Activated CD8-positive, alpha-beta T cell treated with anti-CD3 and anti-CD28 coated beads, Interleukin-2, amount 10 ng/mL, durations not matched to agents 7 days and 5 days (primary cell): Measurements from ENCODE around the gene SSUH2. TPM values are rescaled to one million over a fixed set of nuclear protein-coding genes. Genes with fewer than 3 reads are reported as not detected.

Experiments
- ATAC-seq: fragments of 150-1000 bp; cut with Tn5 transposase; one replicate; pipeline ENCODE4 v1.10.0; 2021; ENCODE audit warnings: moderate library complexity
- CTCF ChIA-PET: fragments of 350-600 bp; sonication (Branson Sonifier 250); formaldehyde crosslinking; loops from one replicate; lab custom pipeline; 2021; ENCODE audit warnings: antibody characterized with exemption; lab: Charles Lee
- POLR2A ChIA-PET: fragments of 350-600 bp; sonication (Branson Sonifier 250); formaldehyde crosslinking; loops from one replicate; lab custom pipeline; 2021; ENCODE audit warnings: antibody characterized with exemption; lab: Charles Lee
- DNase-seq: peaks from one replicate; pipeline ENCODE4 v3.0.0-alpha.2; 2020
- H3K27ac Mint-ChIP-seq: one replicate; pipeline ENCODE4 v1.8.0; 2021; ENCODE audit warnings: mild to moderate bottlenecking, mixed read lengths
- H3K27me3 Mint-ChIP-seq: one replicate; pipeline ENCODE4 v1.8.0; 2021; ENCODE audit warnings: low read depth, mixed read lengths
- H3K36me3 Mint-ChIP-seq: one replicate; pipeline ENCODE4 v1.8.0; 2021; ENCODE audit warnings: low read depth, mixed read lengths
- H3K4me1 Mint-ChIP-seq: one replicate; pipeline ENCODE4 v1.8.0; 2021; ENCODE audit warnings: low read depth, mixed read lengths
- H3K4me3 Mint-ChIP-seq: one replicate; pipeline ENCODE4 v1.8.0; 2021; ENCODE audit warnings: mild to moderate bottlenecking, mixed read lengths
- H3K9me3 Mint-ChIP-seq: one replicate; pipeline ENCODE4 v1.8.0; 2022; ENCODE audit warnings: mixed read lengths; ENCODE audit not compliant: insufficient read depth
- total RNA-seq, 2 experiments: library from RNA; stranded (reverse); gene quantifications; one replicate each; pipeline ENCODE4 v1.2.3, GENCODE V29; 2021

Gene SSUH2
- total RNA-seq, 2 experiments from 2014 or later = 0.26 TPM; not detected in 1

- H3K4me1 Mint-ChIP-seq = no peaks in the 10 kb centered on the region
- no peak overlapping the region for H3K4me3 Mint-ChIP-seq
- ATAC-seq (no peak), DNase-seq (no peak)
- H3K27me3 Mint-ChIP-seq = peaks cover 7% of the 10 kb centered on the region
- ChIA-PET CTCF (no interaction called here), POLR2A (no interaction called here)
- H3K36me3 Mint-ChIP-seq = no peaks in the 10 kb centered on the region
- H3K9me3 Mint-ChIP-seq = no peaks in the 10 kb centered on the region
- H3K27ac Mint-ChIP-seq = no peak overlapping the region
These were observed 1.8 kb upstream of the SSUH2 start for GRCh38 chr3:8646313-8646938.

- DNase-seq (no peak), ATAC-seq (no peak)
- POLR2A ChIA-PET = no interaction called here
- Mint-ChIP-seq H3K27me3 (peaks cover 7% of the 10 kb centered on the region), H3K9me3 (no peaks in the 10 kb centered on the region), H3K27ac (no peak overlapping the region), H3K4me1 (no peaks in the 10 kb centered on the region), H3K36me3 (no peaks in the 10 kb centered on the region), H3K4me3 (no peak overlapping the region)
- CTCF ChIA-PET = no interaction called here
These were observed 1.1 kb upstream of the SSUH2 start for GRCh38 chr3:8645712-8646111.

GRCh38 chr3:8643693-8644365 is 769 bp downstream of the SSUH2 start:
- Mint-ChIP-seq H3K27me3 (peaks cover 7% of the 10 kb centered on the region), H3K9me3 (no peaks in the 10 kb centered on the region), H3K4me3 (no peak overlapping the region), H3K36me3 (no peaks in the 10 kb centered on the region), H3K4me1 (no peaks in the 10 kb centered on the region), H3K27ac (no peak overlapping the region)
- ChIA-PET CTCF (no interaction called here), POLR2A (no interaction called here)
- ATAC-seq = no peak
- DNase-seq = no peak

GRCh38 chr3:8642001-8642400 is 2.6 kb downstream of the SSUH2 start:
- Mint-ChIP-seq H3K27ac (no peak overlapping the region), H3K27me3 (peaks cover 7% of the 10 kb centered on the region), H3K4me3 (no peak overlapping the region), H3K4me1 (no peaks in the 10 kb centered on the region), H3K9me3 (no peaks in the 10 kb centered on the region), H3K36me3 (no peaks in the 10 kb centered on the region)
- DNase-seq (no peak), ATAC-seq (no peak)
- ChIA-PET POLR2A (no interaction called here), CTCF (no interaction called here)

GRCh38 chr3:8641472-8641871 is 3.1 kb downstream of the SSUH2 start:
- Mint-ChIP-seq H3K4me3 (no peak overlapping the region), H3K4me1 (no peaks in the 10 kb centered on the region), H3K9me3 (no peaks in the 10 kb centered on the region), H3K27me3 (peaks cover 7% of the 10 kb centered on the region), H3K27ac (no peak overlapping the region), H3K36me3 (no peaks in the 10 kb centered on the region)
- no peak for DNase-seq
- POLR2A ChIA-PET = no interaction called here
- CTCF ChIA-PET = no interaction called here
- no peak for ATAC-seq

GRCh38 chr3:8640223-8640622 is 4.4 kb downstream of the SSUH2 start:
- H3K27ac Mint-ChIP-seq = no peak overlapping the region
- peaks cover 7% of the 10 kb centered on the region for H3K27me3 Mint-ChIP-seq

GRCh38 chr3:8639659-8640000 is 5.0 kb downstream of the SSUH2 start:
- peaks cover 7% of the 10 kb centered on the region for H3K27me3 Mint-ChIP-seq
- CTCF ChIA-PET = no interaction called here
- DNase-seq (no peak), ATAC-seq (no peak)
- POLR2A ChIA-PET = no interaction called here
- no peaks in the 10 kb centered on the region for H3K4me1 Mint-ChIP-seq
- no peak overlapping the region for H3K4me3 Mint-ChIP-seq
- no peak overlapping the region for H3K27ac Mint-ChIP-seq
- H3K36me3 Mint-ChIP-seq = no peaks in the 10 kb centered on the region
- H3K9me3 Mint-ChIP-seq = no peaks in the 10 kb centered on the region

More at GRCh38 chr3:8640223-8640622, 4.4 kb downstream of the SSUH2 start:
- DNase-seq (no peak), ATAC-seq (no peak)
- H3K9me3 Mint-ChIP-seq = no peaks in the 10 kb centered on the region
- no peaks in the 10 kb centered on the region for H3K4me1 Mint-ChIP-seq
- ChIA-PET CTCF (no interaction called here), POLR2A (no interaction called here)
- no peaks in the 10 kb centered on the region for H3K36me3 Mint-ChIP-seq
- no peak overlapping the region for H3K4me3 Mint-ChIP-seq

- Mint-ChIP-seq H3K4me3 (no peak overlapping the region), H3K27me3 (peaks cover 3% of the 10 kb centered on the region), H3K4me1 (no peaks in the 10 kb centered on the region), H3K36me3 (no peaks in the 10 kb centered on the region), H3K9me3 (no peaks in the 10 kb centered on the region), H3K27ac (no peak overlapping the region)
- ChIA-PET POLR2A (no interaction called here), CTCF (no interaction called here)
- DNase-seq (no peak), ATAC-seq (no peak)
These were observed 5.5 kb downstream of the SSUH2 start for GRCh38 chr3:8638994-8639658.

- ATAC-seq = no peak
- H3K36me3 Mint-ChIP-seq = no peaks in the 10 kb centered on the region
- no peak overlapping the region for H3K4me3 Mint-ChIP-seq
- no peaks in the 10 kb centered on the region for H3K27me3 Mint-ChIP-seq
- H3K27ac Mint-ChIP-seq = no peak overlapping the region
- H3K9me3 Mint-ChIP-seq = no peaks in the 10 kb centered on the region
- DNase-seq = no peak
- no peaks in the 10 kb centered on the region for H3K4me1 Mint-ChIP-seq
- ChIA-PET POLR2A (no interaction called here), CTCF (no interaction called here)
These were observed 7.2 kb downstream of the SSUH2 start for GRCh38 chr3:8637348-8637747.

GRCh38 chr3:8635631-8636030 is 9.0 kb downstream of the SSUH2 start:
- H3K4me3 Mint-ChIP-seq = no peak overlapping the region
- ChIA-PET CTCF (no interaction called here), POLR2A (no interaction called here)
- H3K4me1 Mint-ChIP-seq = no peaks in the 10 kb centered on the region
- no peak for DNase-seq
- no peaks in the 10 kb centered on the region for H3K9me3 Mint-ChIP-seq
- H3K27ac Mint-ChIP-seq = no peak overlapping the region
- H3K36me3 Mint-ChIP-seq = no peaks in the 10 kb centered on the region
- ATAC-seq = no peak
- peaks cover 3% of the 10 kb centered on the region for H3K27me3 Mint-ChIP-seq

- H3K4me1 Mint-ChIP-seq = no peaks in the 10 kb centered on the region
- H3K27ac Mint-ChIP-seq = no peak overlapping the region
- CTCF ChIA-PET = no interaction called here
These were observed 9.5 kb downstream of the SSUH2 start for GRCh38 chr3:8635125-8635524.

GRCh38 chr3:8632402-8633237 is 12.0 kb downstream of the SSUH2 start:
- DNase-seq (no peak), ATAC-seq (no peak)
- H3K4me3 Mint-ChIP-seq = no peak overlapping the region
- peaks cover 3% of the 10 kb centered on the region for H3K27me3 Mint-ChIP-seq
- ChIA-PET CTCF (interaction anchor here (1.5 kb wide), 1 partner anchor 10 kb away, joined by 3 read pairs; no protein-coding TSS in a partner anchor), POLR2A (no interaction called here)
- H3K36me3 Mint-ChIP-seq = no peaks in the 10 kb centered on the region
- no peaks in the 10 kb centered on the region for H3K9me3 Mint-ChIP-seq
- H3K4me1 Mint-ChIP-seq = peaks cover 10% of the 10 kb centered on the region
- H3K27ac Mint-ChIP-seq = no peak overlapping the region

More at GRCh38 chr3:8635125-8635524, 9.5 kb downstream of the SSUH2 start:
- Mint-ChIP-seq H3K27me3 (peaks cover 3% of the 10 kb centered on the region), H3K36me3 (no peaks in the 10 kb centered on the region), H3K4me3 (no peak overlapping the region), H3K9me3 (no peaks in the 10 kb centered on the region)
- ATAC-seq = no peak
- no peak for DNase-seq
- POLR2A ChIA-PET = no interaction called here
